GM10248 (cell line): ENCODE results near the gene GDA.

ENCODE experiments used
- CTCF ChIA-PET: fragments of 300-600 bp; sonication (Branson Sonifier 250); formaldehyde crosslinking; extraction: SDS; loops from one replicate; lab custom pipeline; 2021; ENCODE audit warnings: antibody characterized with exemption; lab: Yijun Ruan, JAX
- POLR2A ChIA-PET: fragments of 350-650 bp; sonication (Branson Sonifier 250); formaldehyde crosslinking; extraction: SDS; loops from one replicate; lab custom pipeline; 2020; ENCODE audit warnings: antibody characterized with exemption; lab: Yijun Ruan, JAX
- DNase-seq: peaks from one replicate; pipeline ENCODE4 v3.0.0; 2012; ENCODE audit errors: extremely low spot score
- CTCF ChIP-seq: IDR thresholded peaks from 2 replicates; pipeline ENCODE4 v1.5.1; 2012; ENCODE audit warnings: mild to moderate bottlenecking, low read depth; ENCODE audit errors: extremely low read depth, missing control alignments, control extremely low read depth

Gene GDA

GRCh38 chr9:72128526-72128925 is 20.7 kb upstream of the GDA start:
- POLR2A ChIA-PET = no interaction called here
- no peak for DNase-seq
- no peak for TF ChIP-seq CTCF
- CTCF ChIA-PET = no interaction called here

- no peak for DNase-seq
- TF ChIP-seq CTCF = no peak
- ChIA-PET POLR2A (no interaction called here), CTCF (no interaction called here)
These were observed 19.7 kb upstream of the GDA start for GRCh38 chr9:72129271-72130156.

- no peak for TF ChIP-seq CTCF
- CTCF ChIA-PET = no interaction called here
- POLR2A ChIA-PET = no interaction called here
- no peak for DNase-seq
These were observed 18.9 kb upstream of the GDA start for GRCh38 chr9:72130321-72130720.

GRCh38 chr9:72131206-72131605 is 18.0 kb upstream of the GDA start:
- ChIA-PET POLR2A (no interaction called here), CTCF (no interaction called here)
- no peak for TF ChIP-seq CTCF
- DNase-seq = no peak

- TF ChIP-seq CTCF = no peak
- no peak for DNase-seq
- ChIA-PET POLR2A (no interaction called here), CTCF (no interaction called here)
These were observed 17.2 kb upstream of the GDA start for GRCh38 chr9:72132052-72132451.

GRCh38 chr9:72133365-72134035 is 15.7 kb upstream of the GDA start:
- CTCF ChIA-PET = no interaction called here

More at GRCh38 chr9:72133365-72134035, 15.7 kb upstream of the GDA start:
- POLR2A ChIA-PET = no interaction called here
- TF ChIP-seq CTCF = no peak
- no peak for DNase-seq
